ENCODE results near the gene NEAT1. TPM values are rescaled to one million over a fixed set of nuclear protein-coding genes. Genes with fewer than 3 reads are reported as not detected.
A peak's percentile ranks its signal among the peaks of the same experiment; 100 is the strongest.

Gene NEAT1
- total and polyA plus RNA-seq, 8 donors, result 106 to 1,441 (median 149) TPM

- Histone ChIP-seq H3K4me1 (peaks cover 21 to 76% of the 10 kb centered on the region in 2 donors), H3K27ac (no peak overlapping the region), H3K4me3 (no peak overlapping the region), H3K27me3 (no peaks in the 10 kb centered on the region), H3K9me3 (no peaks in the 10 kb centered on the region), H3K36me3 (no peaks in the 10 kb centered on the region)
- intact Hi-C loops (cut with DNase I), result no loop called here
- DNase-seq, result peak in 1 of 4 donors; percentile 30
- no peak for TF ChIP-seq CTCF (IDR thresholded peaks at IDR 0.05)
- no peak for ATAC-seq
These were observed 52.3 kb downstream of the NEAT1 start for GRCh38 chr11:65474864-65475263.

GRCh38 chr11:65476632-65477148, 54.1 kb downstream of the NEAT1 start:
- Histone ChIP-seq H3K9me3 (no peaks in the 10 kb centered on the region), H3K4me1 (peaks cover 19 to 82% of the 10 kb centered on the region in 2 donors), H3K27ac (peak overlapping the region; percentile 99), H3K36me3 (no peaks in the 10 kb centered on the region), H3K4me3 (peak overlapping the region; percentile 67 to 77), H3K27me3 (no peaks in the 10 kb centered on the region)
- ATAC-seq, result no peak
- TF ChIP-seq CTCF (IDR thresholded peaks at IDR 0.05), result no peak
- intact Hi-C loops (cut with DNase I), result no loop called here
- DNase-seq, result no peak

GRCh38 chr11:65477149-65477965, 54.8 kb downstream of the NEAT1 start:
- Histone ChIP-seq H3K27ac (peak overlapping the region; percentile 99), H3K9me3 (no peaks in the 10 kb centered on the region), H3K27me3 (no peaks in the 10 kb centered on the region), H3K4me3 (peak overlapping the region; percentile 67 to 77), H3K4me1 (peaks cover 17 to 82% of the 10 kb centered on the region in 2 donors), H3K36me3 (no peaks in the 10 kb centered on the region)
- intact Hi-C loops (cut with DNase I), result no loop called here
- ATAC-seq, result peak; percentile 88
- TF ChIP-seq CTCF (IDR thresholded peaks at IDR 0.05), result no peak
- peak; percentile 90 to 99 (median 97) for DNase-seq

- DNase-seq, result peak in 2 of 4 donors; percentile 68 to 79
- TF ChIP-seq CTCF (IDR thresholded peaks at IDR 0.05), result no peak
- H3K4me3 ChIP-seq, result peak overlapping the region in 1 of 2 donors; percentile 77
- ATAC-seq, result peak; percentile 7
- intact Hi-C loops (cut with DNase I), result no loop called here
- peaks cover 17 to 71% of the 10 kb centered on the region in 2 donors for H3K4me1 ChIP-seq
- no peaks in the 10 kb centered on the region for H3K36me3 ChIP-seq
- peak overlapping the region; percentile 99 for H3K27ac ChIP-seq
- H3K27me3 ChIP-seq, result no peaks in the 10 kb centered on the region
- H3K9me3 ChIP-seq, result no peaks in the 10 kb centered on the region
These were observed 56.0 kb downstream of the NEAT1 start for GRCh38 chr11:65478388-65479183.
